Muscle layer of duodenum (tissue), 2 donors: ENCODE data around the gene TMC1.
"Not testable (repeated sequence)": the region's sequence is repeated elsewhere in the genome, so short reads cannot be mapped to it uniquely, and the experiment has no call there.

Experiments
- H3K27ac ChIP-seq: one replicate; pipeline ENCODE4 v1.7.0; 2013; ENCODE audit warnings: mild to moderate bottlenecking, low read length
- H3K27me3 ChIP-seq: one replicate; pipeline ENCODE4 v1.7.0; 2013; ENCODE audit warnings: low read depth, mild to moderate bottlenecking, control low read depth, low read length
- H3K36me3 ChIP-seq, 2 donors: one replicate each; pipeline ENCODE4 v1.7.0; 2013; ENCODE audit warnings: low read length in 2 of 2, control low read depth in 1 of 2, mild to moderate bottlenecking in 1 of 2; ENCODE audit not compliant: insufficient read depth in 2 of 2, control insufficient read depth in 1 of 2
- H3K4me1 ChIP-seq, 2 donors: one replicate each; pipeline ENCODE4 v1.7.0; 2013; ENCODE audit warnings: low read length in 2 of 2, mild to moderate bottlenecking in 2 of 2, control low read depth in 1 of 2, moderate library complexity in 1 of 2; ENCODE audit not compliant: insufficient read depth in 2 of 2, control insufficient read depth in 1 of 2
- H3K4me3 ChIP-seq, 2 donors: one replicate each; pipeline ENCODE4 v1.7.0; 2013; ENCODE audit warnings: low read length in 2 of 2, low read depth in 1 of 2, mild to moderate bottlenecking in 1 of 2
- H3K9me3 ChIP-seq, 2 donors: one replicate each; pipeline ENCODE4 v1.7.0; 2013; ENCODE audit warnings: low read length in 2 of 2, control low read depth in 1 of 2, mild to moderate bottlenecking in 1 of 2; ENCODE audit not compliant: control insufficient read depth in 1 of 2
- donor health status: healthy.

Gene TMC1

DNA sequence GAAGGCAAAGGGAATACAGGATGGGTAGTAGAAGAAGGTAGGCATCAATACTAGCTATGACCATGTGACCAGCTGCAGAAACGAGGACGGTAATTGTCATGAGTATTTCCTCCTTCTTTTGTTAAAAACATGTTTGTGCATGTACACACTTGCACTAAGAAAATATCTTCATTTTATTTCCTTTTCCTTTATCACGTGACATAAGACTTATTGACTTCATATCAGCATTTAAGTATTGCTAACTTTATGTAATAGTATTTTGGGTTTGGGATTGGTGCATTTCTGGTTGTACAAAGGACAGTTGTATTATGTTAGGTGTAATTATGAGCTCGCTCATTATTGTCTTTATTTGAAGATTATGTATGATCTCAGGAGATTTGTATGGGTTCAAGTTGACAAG lies 33.7 kb upstream of the TMC1 start:
- not testable (repeated sequence) for H3K4me1 ChIP-seq, H3K4me3 ChIP-seq, H3K36me3 ChIP-seq, H3K27me3 ChIP-seq, H3K27ac ChIP-seq, H3K9me3 ChIP-seq

DNA sequence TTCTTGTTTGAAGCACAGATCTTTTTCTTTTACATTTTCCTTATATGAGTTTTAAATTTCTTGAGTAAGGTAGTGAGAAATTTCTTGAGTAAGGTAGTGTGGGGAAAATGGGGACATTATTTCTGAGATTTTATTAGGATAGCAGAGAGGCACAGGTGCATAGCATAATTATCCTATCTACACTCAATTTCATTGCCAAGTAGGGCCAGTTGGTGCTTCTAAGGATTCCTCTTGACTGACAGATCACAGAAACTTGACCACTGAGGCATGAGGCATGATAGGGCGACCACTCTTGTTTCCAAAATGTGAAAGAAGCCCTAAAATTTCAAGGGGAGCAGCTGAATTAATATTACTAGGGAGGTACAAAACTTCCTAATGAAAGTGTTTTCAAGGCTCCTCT lies 31.4 kb upstream of the TMC1 start:
- no peaks in the 10 kb centered on the region for H3K27me3 ChIP-seq
- H3K4me1 ChIP-seq, result no peaks in the 10 kb centered on the region
- H3K27ac ChIP-seq, result no peak overlapping the region
- H3K9me3 ChIP-seq, result no peaks in the 10 kb centered on the region
- no peaks in the 10 kb centered on the region for H3K36me3 ChIP-seq
- no peak overlapping the region for H3K4me3 ChIP-seq

DNA sequence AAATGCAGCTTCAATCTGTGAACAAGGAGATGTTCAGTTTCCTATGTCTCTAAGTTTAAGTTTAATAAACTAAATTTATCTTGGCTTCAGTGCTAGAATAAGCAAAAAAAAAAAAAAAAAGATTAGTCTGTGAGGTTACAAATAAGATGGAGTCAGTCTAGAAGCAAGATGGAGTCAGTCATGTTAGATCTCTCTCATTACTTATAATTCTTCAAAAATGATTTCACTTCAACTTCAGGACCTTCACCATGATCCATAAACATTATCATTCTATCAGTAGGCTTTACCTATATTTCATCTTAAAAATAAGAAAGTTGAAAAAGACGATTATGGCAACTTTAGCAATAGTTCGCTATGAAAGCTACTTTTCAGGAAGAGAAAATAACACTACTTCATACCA lies 30.2 kb upstream of the TMC1 start:
- no peaks in the 10 kb centered on the region for H3K27me3 ChIP-seq
- no peak overlapping the region for H3K4me3 ChIP-seq
- no peaks in the 10 kb centered on the region for H3K9me3 ChIP-seq
- no peaks in the 10 kb centered on the region for H3K4me1 ChIP-seq
- H3K27ac ChIP-seq, result no peak overlapping the region
- no peaks in the 10 kb centered on the region for H3K36me3 ChIP-seq

DNA sequence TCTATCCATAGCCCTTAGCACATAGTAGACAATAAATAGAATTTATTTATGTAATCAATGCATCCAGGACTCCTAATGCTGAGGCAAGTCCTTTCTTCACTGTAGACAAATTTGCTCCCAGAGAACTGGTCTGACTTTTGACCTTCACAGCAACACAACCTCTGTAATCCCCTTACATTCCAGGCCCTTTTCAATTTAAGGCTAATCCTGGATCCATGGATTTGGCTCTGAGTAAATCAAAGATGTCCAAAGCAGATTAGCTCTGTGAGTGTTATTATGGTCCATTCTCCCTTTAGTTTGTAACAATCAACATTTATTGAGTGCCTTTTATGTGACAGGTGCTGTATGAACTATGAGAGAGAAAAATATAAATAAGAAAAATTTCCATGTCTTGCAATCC lies 27.4 kb upstream of the TMC1 start:
- Histone ChIP-seq H3K4me3 (no peak overlapping the region), H3K27me3 (no peaks in the 10 kb centered on the region), H3K9me3 (no peaks in the 10 kb centered on the region), H3K27ac (no peak overlapping the region), H3K36me3 (no peaks in the 10 kb centered on the region), H3K4me1 (no peaks in the 10 kb centered on the region)

DNA sequence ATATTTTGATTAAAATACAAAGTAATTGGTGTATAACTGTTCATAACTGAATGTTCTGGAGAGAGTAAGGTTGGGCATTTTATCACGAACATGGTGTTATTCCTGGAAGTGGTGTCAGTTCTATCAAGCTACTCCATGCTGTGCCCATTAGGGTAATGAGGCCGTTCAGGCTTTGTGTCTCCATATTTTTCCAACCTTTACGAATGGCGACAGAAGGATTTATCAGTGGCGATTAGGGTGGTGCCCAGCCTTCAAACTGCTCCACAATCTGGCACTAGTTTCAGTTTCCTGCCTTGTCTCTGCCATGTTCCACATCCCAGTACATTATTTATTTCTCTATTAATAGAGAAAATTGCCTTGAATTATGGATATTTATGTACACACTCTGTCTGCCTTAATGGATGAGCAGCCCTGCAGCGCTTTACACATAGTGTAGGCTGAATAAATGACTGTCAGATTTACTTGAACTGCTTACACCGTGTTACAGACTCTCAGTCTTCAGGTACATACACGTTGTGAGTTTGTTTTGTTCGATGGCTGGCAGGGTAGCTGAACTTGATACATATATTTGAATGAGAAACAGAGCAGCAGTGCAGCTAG lies 23.9 kb upstream of the TMC1 start:
- H3K27me3 ChIP-seq, result no peaks in the 10 kb centered on the region

DNA sequence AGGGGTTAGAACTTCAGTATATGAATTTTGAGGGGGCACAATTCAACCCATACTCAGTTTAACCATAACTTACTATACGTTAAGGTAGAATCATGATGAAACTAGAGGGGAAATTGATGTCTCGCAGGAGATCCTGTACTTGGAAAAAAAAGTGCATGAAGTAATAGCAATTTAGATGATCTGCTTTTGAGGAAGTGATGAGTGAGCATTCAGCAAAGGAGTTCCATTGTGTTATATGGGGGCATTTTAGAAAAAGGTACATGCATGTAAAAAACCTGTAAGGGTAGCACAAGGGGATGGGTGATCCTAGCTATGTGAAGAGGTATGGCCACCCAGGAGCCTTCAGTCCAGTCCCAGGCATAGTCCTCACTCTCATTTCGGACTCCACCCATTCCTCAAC lies 14.8 kb upstream of the TMC1 start:
- Histone ChIP-seq H3K27me3 (no peaks in the 10 kb centered on the region), H3K9me3 (no peaks in the 10 kb centered on the region), H3K4me1 (no peaks in the 10 kb centered on the region), H3K36me3 (no peaks in the 10 kb centered on the region), H3K27ac (no peak overlapping the region), H3K4me3 (no peak overlapping the region)

More for the DNA sequence above, 23.9 kb upstream of the TMC1 start:
- Histone ChIP-seq H3K27ac (no peak overlapping the region), H3K9me3 (no peaks in the 10 kb centered on the region), H3K4me1 (no peaks in the 10 kb centered on the region), H3K4me3 (no peak overlapping the region), H3K36me3 (no peaks in the 10 kb centered on the region)

DNA sequence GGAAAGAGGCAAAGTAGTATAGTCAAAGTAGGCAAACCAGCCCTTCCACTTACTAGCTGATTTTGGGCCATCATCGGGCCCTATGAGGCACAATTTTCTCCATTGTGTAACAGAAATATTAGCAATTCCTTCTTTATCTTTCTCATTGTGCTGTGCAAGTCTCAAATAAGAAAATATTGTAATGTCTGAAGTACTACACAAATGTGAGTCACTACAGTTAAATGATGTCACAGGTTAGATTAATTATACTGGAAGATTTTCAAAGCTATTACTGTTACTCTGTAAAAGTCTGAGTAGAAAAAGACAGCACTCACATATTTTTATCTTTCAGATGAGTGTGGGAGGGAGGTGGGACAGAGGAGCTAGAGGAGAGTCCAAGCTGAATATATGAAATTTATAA lies 12.4 kb upstream of the TMC1 start:
- no peaks in the 10 kb centered on the region for H3K4me1 ChIP-seq
- H3K27ac ChIP-seq, result no peak overlapping the region
- no peak overlapping the region for H3K4me3 ChIP-seq
- H3K36me3 ChIP-seq, result no peaks in the 10 kb centered on the region
- no peaks in the 10 kb centered on the region for H3K27me3 ChIP-seq
- H3K9me3 ChIP-seq, result no peaks in the 10 kb centered on the region

DNA sequence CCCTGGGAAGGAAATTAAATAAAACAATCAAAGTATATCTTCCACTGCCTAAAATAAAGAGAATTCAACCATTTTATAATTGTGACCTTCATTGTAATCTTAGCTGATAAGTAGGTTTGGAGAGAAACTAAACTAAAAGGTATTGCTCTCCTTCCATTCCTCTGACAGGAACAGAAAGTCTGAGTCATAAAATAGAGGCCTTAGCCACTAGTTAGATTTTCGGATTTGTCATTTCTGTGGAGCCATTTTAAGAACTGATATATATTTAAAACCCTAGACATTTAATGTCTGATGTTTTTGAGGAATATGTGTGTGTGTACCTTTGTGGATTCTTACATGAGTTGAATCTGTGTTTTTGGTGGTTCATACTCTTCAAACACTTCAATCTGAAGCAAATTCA lies 11.8 kb upstream of the TMC1 start:
- Histone ChIP-seq H3K36me3 (no peaks in the 10 kb centered on the region), H3K4me1 (no peaks in the 10 kb centered on the region), H3K4me3 (no peak overlapping the region), H3K27me3 (no peaks in the 10 kb centered on the region), H3K27ac (no peak overlapping the region), H3K9me3 (no peaks in the 10 kb centered on the region)

DNA sequence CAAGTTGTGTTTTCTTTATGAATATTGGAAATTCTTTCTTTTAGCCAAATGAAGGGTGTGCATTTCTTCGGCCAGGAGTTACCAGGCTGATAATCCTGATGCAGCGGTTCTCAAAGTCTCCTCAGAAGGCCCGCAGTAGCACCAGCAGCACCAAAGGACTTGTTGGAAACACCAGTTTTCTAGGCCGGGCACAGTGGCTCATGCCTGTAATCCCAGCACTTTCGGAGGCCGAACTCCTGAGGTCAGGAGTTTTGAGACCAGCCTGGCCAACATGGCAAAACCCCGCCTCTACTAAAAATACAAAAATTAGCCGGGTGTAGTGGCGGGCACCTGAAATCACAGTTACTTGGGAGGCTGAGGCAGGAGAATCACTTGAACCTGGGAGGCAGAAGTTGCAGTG lies 397 bp upstream of the TMC1 start:
- not testable (repeated sequence) for H3K4me1 ChIP-seq, H3K27ac ChIP-seq, H3K27me3 ChIP-seq, H3K4me3 ChIP-seq, H3K9me3 ChIP-seq, H3K36me3 ChIP-seq

DNA sequence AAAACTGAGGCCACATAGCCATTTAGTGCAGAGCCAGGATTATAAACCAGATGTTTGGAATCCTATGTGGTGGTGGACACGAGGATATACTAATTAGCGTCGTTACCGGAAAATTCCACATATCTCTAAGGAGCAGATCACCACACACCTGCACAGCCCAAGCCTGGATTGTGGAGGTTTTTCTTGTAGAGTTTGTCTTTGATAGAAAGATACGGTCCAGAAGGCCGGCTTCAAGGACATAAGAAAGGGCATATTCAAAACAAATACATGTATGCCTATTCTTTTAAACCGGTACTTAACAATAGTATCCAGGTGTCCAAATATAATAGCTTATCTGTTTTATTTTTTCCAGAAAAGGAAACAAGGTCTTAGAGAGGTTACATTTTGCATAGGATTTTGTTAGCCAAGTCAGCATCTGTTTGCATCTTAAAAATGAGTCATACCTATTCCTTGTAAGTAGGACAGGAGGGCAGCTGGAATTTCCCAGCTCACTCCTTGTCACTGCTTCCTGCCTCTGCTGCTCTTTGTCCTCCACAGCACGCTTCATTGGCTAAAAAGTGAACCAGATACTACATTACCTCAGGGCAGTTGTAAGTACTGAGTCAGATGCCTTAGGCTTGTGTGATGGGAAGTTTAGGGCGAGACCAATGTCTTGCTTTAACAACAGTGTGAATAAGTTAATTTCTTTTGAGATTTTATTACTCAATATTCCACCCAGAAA lies 3.6 kb downstream of the TMC1 start:
- peaks cover 0 to 14% of the 10 kb centered on the region in 2 donors for H3K4me1 ChIP-seq
- H3K27ac ChIP-seq, result no peak overlapping the region
- H3K36me3 ChIP-seq, result no peaks in the 10 kb centered on the region
- H3K9me3 ChIP-seq, result no peaks in the 10 kb centered on the region
- no peaks in the 10 kb centered on the region for H3K27me3 ChIP-seq
- no peak overlapping the region for H3K4me3 ChIP-seq

DNA sequence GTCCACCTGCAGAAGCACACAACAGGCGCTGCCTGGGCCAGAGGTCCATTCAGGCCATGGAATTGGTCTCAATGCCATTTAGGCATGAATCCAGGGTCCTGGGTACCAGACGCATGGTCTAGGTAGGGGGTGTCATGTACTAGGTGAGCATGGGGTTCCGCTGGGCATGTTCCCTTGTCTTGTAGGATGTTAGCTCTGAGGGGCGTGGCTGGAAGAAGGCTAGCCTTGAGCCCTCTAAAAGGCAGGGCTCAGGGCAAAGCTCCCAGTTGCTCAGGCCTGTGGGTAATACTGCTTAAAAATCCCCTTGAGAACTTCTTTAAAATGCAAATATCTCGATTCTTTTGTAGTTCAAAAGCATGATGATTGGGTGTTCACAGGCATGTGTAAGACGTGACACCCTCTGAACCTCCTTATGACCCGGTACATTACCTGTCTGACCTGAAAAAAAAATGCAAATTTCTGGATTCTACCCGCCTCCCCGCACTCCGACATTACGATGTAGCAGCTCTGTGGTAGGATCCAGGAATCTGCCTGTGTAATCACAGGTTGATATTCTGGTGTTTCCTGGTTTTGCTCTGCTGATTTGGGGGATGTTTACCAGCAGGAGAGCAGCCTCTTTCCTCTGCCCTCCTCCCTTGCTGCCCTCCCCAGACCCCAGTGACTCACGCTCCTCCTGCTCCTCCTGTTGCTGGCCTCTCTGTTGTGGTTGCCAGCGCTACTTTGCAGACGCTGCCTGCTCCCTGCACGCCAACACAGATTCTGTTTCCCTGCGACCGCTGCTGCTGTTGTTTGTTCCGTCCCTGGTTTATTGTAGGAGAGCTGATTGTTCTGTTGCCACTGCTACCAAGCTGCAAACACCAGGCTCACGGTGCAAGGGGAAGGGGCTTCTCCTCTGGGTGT lies 5.7 kb downstream of the TMC1 start:
- peak overlapping the region; percentile 41 for H3K27ac ChIP-seq

More for the DNA sequence above, 5.7 kb downstream of the TMC1 start:
- Histone ChIP-seq H3K36me3 (no peaks in the 10 kb centered on the region), H3K9me3 (peaks cover 0 to 4% of the 10 kb centered on the region in 2 donors), H3K4me3 (peak overlapping the region; percentile 40 to 46), H3K4me1 (peaks cover 0 to 14% of the 10 kb centered on the region in 2 donors), H3K27me3 (no peaks in the 10 kb centered on the region)
